Measurements from ENCODE around the gene FAM227B.

FAM227B gene

GRCh38 chr15:49279521-49280456 lies 340.8 kb downstream of the FAM227B start:
- Histone ChIP-seq H3K27me3 (ENCODE audit: insufficient read depth, poor library complexity, severe bottlenecking) (no peaks in the 10 kb centered on the region), H3K4me3 (ENCODE audit: severe bottlenecking) (no peak overlapping the region), H3K36me3 (ENCODE audit: low read depth) (peaks cover 15% of the 10 kb centered on the region), H3K9me3 (ENCODE audit: severe bottlenecking) (no peaks in the 10 kb centered on the region), H3K4me1 (ENCODE audit: insufficient read depth, poor library complexity, severe bottlenecking) (no peaks in the 10 kb centered on the region), H3K27ac (ENCODE audit: poor library complexity, severe bottlenecking) (no peak overlapping the region)
- DNase-seq (ENCODE audit: low spot score), result no peak
- ATAC-seq (ENCODE audit: low read depth), result no peak
- TF ChIP-seq CTCF (IDR thresholded peaks at IDR 0.05; ENCODE audit: poor library complexity, severe bottlenecking), result no peak

- no peak for ATAC-seq (ENCODE audit: low read depth)
- no peak for DNase-seq (ENCODE audit: low spot score)
- no peak overlapping the region for H3K4me3 ChIP-seq (ENCODE audit: severe bottlenecking)
- no peaks in the 10 kb centered on the region for H3K27me3 ChIP-seq (ENCODE audit: insufficient read depth, poor library complexity, severe bottlenecking)
- no peaks in the 10 kb centered on the region for H3K9me3 ChIP-seq (ENCODE audit: severe bottlenecking)
- H3K4me1 ChIP-seq (ENCODE audit: insufficient read depth, poor library complexity, severe bottlenecking), result no peaks in the 10 kb centered on the region
- TF ChIP-seq CTCF (IDR thresholded peaks at IDR 0.05; ENCODE audit: poor library complexity, severe bottlenecking), result no peak
- H3K27ac ChIP-seq (ENCODE audit: poor library complexity, severe bottlenecking), result no peak overlapping the region
- peaks cover 11% of the 10 kb centered on the region for H3K36me3 ChIP-seq (ENCODE audit: low read depth)
Measured at GRCh38 chr15:49278751-49279150, 341.9 kb downstream of the FAM227B start.

Data from RWPE2 (cell line).